Measurements from ENCODE around the gene DOC2B. TPM values are rescaled to one million over a fixed set of nuclear protein-coding genes. Genes with fewer than 3 reads are reported as not detected.
"Not testable (repeated sequence)": the region's sequence is repeated elsewhere in the genome, so short reads cannot be mapped to it uniquely, and the experiment has no call there.

DOC2B gene
- total and polyA plus RNA-seq, 3 donors from 2014 or later = 1.4 to 4.0 (median 1.9) TPM

- Histone ChIP-seq H3K4me1 (peaks cover 8% of the 10 kb centered on the region), H3K4me3 (no peak overlapping the region), H3K9me3 (no peaks in the 10 kb centered on the region), H3K27ac (no peak overlapping the region), H3K36me3 (ENCODE audit: low read depth, missing control alignments) (no peaks in the 10 kb centered on the region), H3K27me3 (no peaks in the 10 kb centered on the region)
- no peak for TF ChIP-seq CTCF (IDR thresholded peaks at IDR 0.05)
- no peak for TF ChIP-seq POLR2A (IDR thresholded peaks at IDR 0.05)
- intact Hi-C loops (cut with DNase I; ENCODE audit: low total_unique reads) = no loop called here
- 79 to 87% methylated on average over 14 to 23 of the region's 23 CpGs for WGBS, 2 donors
- no peak for DNase-seq
Measured at GRCh38 chr17:202501-202951, 21.1 kb upstream of the DOC2B start.

GRCh38 chr17:201736-202135 lies 20.3 kb upstream of the DOC2B start:
- H3K27ac ChIP-seq; H3K36me3 ChIP-seq (ENCODE audit: low read depth, missing control alignments); H3K4me1 ChIP-seq; H3K9me3 ChIP-seq; H3K4me3 ChIP-seq; intact Hi-C loops (cut with DNase I; ENCODE audit: low total_unique reads); H3K27me3 ChIP-seq; DNase-seq: not testable (repeated sequence)
- 56 to 60% methylated on average over 5 to 9 of the region's 13 CpGs for WGBS, 2 donors

- H3K9me3 ChIP-seq; H3K27ac ChIP-seq; H3K36me3 ChIP-seq (ENCODE audit: low read depth, missing control alignments); H3K4me3 ChIP-seq; DNase-seq; H3K27me3 ChIP-seq; intact Hi-C loops (cut with DNase I; ENCODE audit: low total_unique reads); H3K4me1 ChIP-seq: not testable (repeated sequence)
- WGBS, 2 donors = 71 to 95% methylated on average over 1 to 13 of the region's 16 CpGs
Measured at GRCh38 chr17:201257-201656, 19.8 kb upstream of the DOC2B start.

- no peak for DNase-seq
- H3K36me3 ChIP-seq (ENCODE audit: low read depth, missing control alignments) = no peaks in the 10 kb centered on the region
- no peaks in the 10 kb centered on the region for H3K9me3 ChIP-seq
- H3K27me3 ChIP-seq = no peaks in the 10 kb centered on the region
- H3K4me1 ChIP-seq = peaks cover 8% of the 10 kb centered on the region
- WGBS, 2 donors = 79 to 90% methylated on average over 10 of the region's 10 CpGs
- TF ChIP-seq CTCF (IDR thresholded peaks at IDR 0.05) = no peak
- TF ChIP-seq POLR2A (IDR thresholded peaks at IDR 0.05) = no peak
- H3K27ac ChIP-seq = no peak overlapping the region
- no peak overlapping the region for H3K4me3 ChIP-seq
- intact Hi-C loops (cut with DNase I; ENCODE audit: low total_unique reads) = no loop called here
Measured at GRCh38 chr17:200586-200985, 19.1 kb upstream of the DOC2B start.

GRCh38 chr17:199806-200545 lies 18.5 kb upstream of the DOC2B start:
- TF ChIP-seq POLR2A (IDR thresholded peaks at IDR 0.05) = no peak
- TF ChIP-seq CTCF (IDR thresholded peaks at IDR 0.05) = no peak
- DNase-seq = no peak
- H3K36me3 ChIP-seq (ENCODE audit: low read depth, missing control alignments) = no peaks in the 10 kb centered on the region
- H3K27me3 ChIP-seq = no peaks in the 10 kb centered on the region
- 34 to 55% methylated on average over 14 of the region's 14 CpGs for WGBS, 2 donors
- H3K27ac ChIP-seq = no peak overlapping the region
- no peak overlapping the region for H3K4me3 ChIP-seq
- H3K4me1 ChIP-seq = peaks cover 8% of the 10 kb centered on the region
- H3K9me3 ChIP-seq = no peaks in the 10 kb centered on the region
- intact Hi-C loops (cut with DNase I; ENCODE audit: low total_unique reads) = no loop called here

- no peaks in the 10 kb centered on the region for H3K36me3 ChIP-seq (ENCODE audit: low read depth, missing control alignments)
- no peak overlapping the region for H3K4me3 ChIP-seq
- DNase-seq = peak; percentile 44
- 19 to 21% methylated on average over 8 of the region's 8 CpGs for WGBS, 2 donors
- TF ChIP-seq POLR2A (IDR thresholded peaks at IDR 0.05) (no peak), CTCF (IDR thresholded peaks at IDR 0.05) (no peak)
- no peak overlapping the region for H3K27ac ChIP-seq
- no peaks in the 10 kb centered on the region for H3K9me3 ChIP-seq
- H3K4me1 ChIP-seq = peaks cover 12% of the 10 kb centered on the region
- intact Hi-C loops (cut with DNase I; ENCODE audit: low total_unique reads) = no loop called here
- no peaks in the 10 kb centered on the region for H3K27me3 ChIP-seq
Measured at GRCh38 chr17:199191-199604, 17.7 kb upstream of the DOC2B start.

GRCh38 chr17:198225-198624 lies 16.8 kb upstream of the DOC2B start:
- peaks cover 12% of the 10 kb centered on the region for H3K4me1 ChIP-seq
- H3K27me3 ChIP-seq; H3K9me3 ChIP-seq; intact Hi-C loops (cut with DNase I; ENCODE audit: low total_unique reads); H3K4me3 ChIP-seq; DNase-seq; H3K36me3 ChIP-seq (ENCODE audit: low read depth, missing control alignments); H3K27ac ChIP-seq: not testable (repeated sequence)
- WGBS, 2 donors = 83 to 92% methylated on average over 10 to 15 of the region's 15 CpGs
